Choroid plexus epithelial cell (primary cell): ENCODE data around the gene SEH1L.

Experiments used
- DNase-seq: peaks from one replicate; pipeline ENCODE4 v3.0.0-alpha.2; 2010; ENCODE audit warnings: low read depth
- H3K4me3 ChIP-seq: 2 replicates; pipeline ENCODE4 v1.5.1; 2011; ENCODE audit warnings: low read depth, mild to moderate bottlenecking, control low read depth, low read length, moderate library complexity
- TF ChIP-seq, protein P1 (sequence below): conservative IDR thresholded peaks from 2 replicates; pipeline ENCODE4 v1.5.1; 2011; ENCODE audit warnings: low read depth, mild to moderate bottlenecking, control low read depth, inconsistent platforms, low read length, moderate library complexity

SEH1L gene

GRCh38 chr18:13019301-13019700, 71.5 kb downstream of the SEH1L start:
- H3K4me3 ChIP-seq: no peak overlapping the region
- TF ChIP-seq, protein P1, sequence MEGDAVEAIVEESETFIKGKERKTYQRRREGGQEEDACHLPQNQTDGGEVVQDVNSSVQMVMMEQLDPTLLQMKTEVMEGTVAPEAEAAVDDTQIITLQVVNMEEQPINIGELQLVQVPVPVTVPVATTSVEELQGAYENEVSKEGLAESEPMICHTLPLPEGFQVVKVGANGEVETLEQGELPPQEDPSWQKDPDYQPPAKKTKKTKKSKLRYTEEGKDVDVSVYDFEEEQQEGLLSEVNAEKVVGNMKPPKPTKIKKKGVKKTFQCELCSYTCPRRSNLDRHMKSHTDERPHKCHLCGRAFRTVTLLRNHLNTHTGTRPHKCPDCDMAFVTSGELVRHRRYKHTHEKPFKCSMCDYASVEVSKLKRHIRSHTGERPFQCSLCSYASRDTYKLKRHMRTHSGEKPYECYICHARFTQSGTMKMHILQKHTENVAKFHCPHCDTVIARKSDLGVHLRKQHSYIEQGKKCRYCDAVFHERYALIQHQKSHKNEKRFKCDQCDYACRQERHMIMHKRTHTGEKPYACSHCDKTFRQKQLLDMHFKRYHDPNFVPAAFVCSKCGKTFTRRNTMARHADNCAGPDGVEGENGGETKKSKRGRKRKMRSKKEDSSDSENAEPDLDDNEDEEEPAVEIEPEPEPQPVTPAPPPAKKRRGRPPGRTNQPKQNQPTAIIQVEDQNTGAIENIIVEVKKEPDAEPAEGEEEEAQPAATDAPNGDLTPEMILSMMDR: no peak
- DNase-seq: no peak

GRCh38 chr18:13022644-13023043, 74.8 kb downstream of the SEH1L start:
- TF ChIP-seq, protein P1: no peak
- no peak overlapping the region for H3K4me3 ChIP-seq
- DNase-seq: no peak

DNA sequence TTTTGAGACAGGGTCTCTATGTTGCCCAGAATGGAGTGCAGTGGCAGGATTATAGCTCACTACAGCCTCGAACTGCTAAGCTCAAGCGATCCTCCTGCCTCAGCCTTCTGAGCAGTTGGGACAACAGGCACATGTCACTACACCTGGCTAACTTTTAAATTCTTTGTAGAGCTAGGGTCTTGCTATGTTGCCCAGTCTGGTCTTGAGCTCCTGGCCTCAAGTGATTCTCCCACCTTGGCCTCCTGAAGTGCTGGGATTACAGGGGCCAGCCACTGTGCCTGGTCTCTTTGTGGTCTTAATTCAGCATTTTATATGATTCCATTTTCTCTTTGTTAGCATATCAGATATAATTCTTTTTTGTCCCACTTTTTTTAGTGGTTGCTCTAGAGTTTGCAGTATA, 77.4 kb downstream of the SEH1L start:
- H3K4me3 ChIP-seq: no peak overlapping the region
- TF ChIP-seq, protein P1: no peak
- DNase-seq: no peak

- peak; percentile 74 for DNase-seq
- TF ChIP-seq, protein P1: no peak
- H3K4me3 ChIP-seq: no peak overlapping the region
These were observed 78.9 kb downstream of the SEH1L start for GRCh38 chr18:13026583-13027270.

DNA sequence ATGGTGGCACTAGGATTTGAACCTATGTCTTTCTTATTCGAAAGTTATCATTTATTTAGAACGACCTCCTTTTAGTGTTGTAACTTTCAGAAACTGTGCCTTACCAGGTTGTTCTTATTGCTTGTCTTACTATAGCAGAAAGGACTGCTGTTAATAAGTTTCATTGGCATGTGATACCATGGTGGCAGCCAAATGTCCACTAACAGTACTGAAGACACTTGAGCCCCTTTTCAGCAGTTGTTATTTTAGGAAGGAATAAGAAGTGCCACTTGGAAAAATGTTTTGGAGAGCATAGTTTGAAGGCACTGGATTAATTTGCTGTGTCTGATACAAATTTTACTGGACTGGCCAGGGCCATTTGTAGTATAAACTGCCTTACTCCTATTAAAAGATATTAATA, 81.1 kb downstream of the SEH1L start:
- no peak for DNase-seq
- TF ChIP-seq, protein P1: no peak
- no peak overlapping the region for H3K4me3 ChIP-seq

DNA sequence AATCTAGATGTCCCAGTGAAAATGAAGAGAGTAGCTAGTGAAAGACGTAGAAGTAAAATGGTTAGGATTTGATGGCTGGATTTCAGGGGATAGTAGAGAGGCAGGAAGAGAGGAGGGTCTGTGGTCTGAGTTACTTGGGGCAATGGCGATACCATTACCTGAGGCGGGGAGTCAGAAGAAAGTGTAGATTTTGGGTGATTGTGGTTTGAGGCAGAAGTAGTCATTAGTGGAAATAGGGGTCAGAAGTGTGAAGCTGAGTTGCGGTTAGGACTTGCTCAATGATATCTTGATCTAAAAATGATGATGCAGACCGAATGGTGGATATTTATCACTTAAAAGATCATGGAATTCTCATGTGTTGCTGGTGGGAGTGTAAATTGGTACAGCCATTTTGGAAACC, 84.4 kb downstream of the SEH1L start:
- DNase-seq: no peak
- no peak overlapping the region for H3K4me3 ChIP-seq
- TF ChIP-seq, protein P1: no peak

DNA sequence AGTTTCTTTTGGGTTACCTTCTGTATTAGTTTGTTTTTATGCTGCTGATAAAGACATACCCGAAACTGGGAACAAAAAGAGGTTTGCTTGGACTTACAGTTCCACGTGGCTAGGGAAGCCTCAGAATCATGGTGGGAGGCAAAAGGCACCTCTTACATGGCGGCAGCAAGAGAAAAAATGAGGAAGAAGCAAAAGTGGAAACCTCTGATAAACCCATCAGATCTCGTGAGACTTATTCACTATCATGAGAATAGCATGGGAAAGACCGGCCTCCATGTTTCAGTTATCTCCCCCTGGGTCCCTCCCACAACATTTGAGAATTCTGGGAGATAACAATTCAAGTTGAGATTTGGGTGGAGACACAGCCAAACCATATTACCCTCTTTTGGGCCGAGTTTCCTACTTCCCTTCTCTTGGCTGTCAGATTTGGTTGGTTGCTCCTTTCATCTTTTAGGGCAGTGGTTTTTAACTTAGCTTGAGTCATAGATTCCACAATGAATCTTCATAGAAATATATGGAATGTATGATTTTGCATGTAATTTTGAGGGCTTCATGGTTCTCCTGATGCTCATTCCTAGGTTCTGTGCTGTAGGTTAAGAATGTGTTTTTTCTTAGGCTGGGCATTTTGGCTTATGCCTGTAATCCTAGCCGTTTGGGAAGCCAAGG, 87.6 kb downstream of the SEH1L start:
- no peak overlapping the region for H3K4me3 ChIP-seq
- TF ChIP-seq, protein P1: no peak
- DNase-seq: peak; percentile 2
